CD4-positive, CD25-positive, alpha-beta regulatory T cell (primary cell): ENCODE data around the gene SMG1. TPM values are rescaled to one million over a fixed set of nuclear protein-coding genes. Genes with fewer than 3 reads are reported as not detected.

ENCODE experiments used
- ATAC-seq, 2 donors: fragments of 150-1000 bp; cut with Tn5 transposase; one replicate each; pipeline ENCODE4 v1.10.0; 2021; ENCODE audit warnings: low read depth in 2 of 2, moderate number of reproducible peaks in 2 of 2, moderate library complexity in 1 of 2
- DNase-seq, 3 donors: peaks; one replicate each; pipeline versions ENCODE4 v3.0.0 to v3.0.0-alpha.2; 2012 to 2022; ENCODE audit warnings: mixed read lengths in 1 of 3
- H3K27ac ChIP-seq: one replicate; pipeline ENCODE4 v1.7.0; 2013; ENCODE audit warnings: mild to moderate bottlenecking, low read length; ENCODE audit not compliant: insufficient read depth, poor library complexity, severe bottlenecking
- H3K27me3 ChIP-seq: one replicate; pipeline ENCODE4 v1.7.0; 2013; ENCODE audit warnings: low read length; ENCODE audit not compliant: control insufficient read depth, insufficient read depth
- H3K36me3 ChIP-seq: one replicate; pipeline ENCODE4 v1.7.0; 2013; ENCODE audit warnings: mild to moderate bottlenecking, low read length, moderate library complexity; ENCODE audit not compliant: control insufficient read depth, insufficient read depth
- H3K4me1 ChIP-seq: 2 replicates; pipeline ENCODE4 v1.7.0; 2013; ENCODE audit warnings: mild to moderate bottlenecking, low read length; ENCODE audit not compliant: insufficient read depth, control insufficient read depth, poor library complexity, severe bottlenecking
- H3K4me3 ChIP-seq: one replicate; pipeline ENCODE4 v1.7.0; 2013; ENCODE audit warnings: low read depth, mild to moderate bottlenecking, low read length, moderate library complexity
- H3K9me3 ChIP-seq, 2 experiments: 1 replicate in 1 of 2; 2 replicates in 1 of 2; pipeline ENCODE4 v1.7.0; 2013; ENCODE audit warnings: low read length in 2 of 2, mild to moderate bottlenecking in 1 of 2, moderate library complexity in 1 of 2; ENCODE audit not compliant: control insufficient read depth in 2 of 2
- H3K27ac Mint-ChIP-seq, 3 donors: one replicate each; pipeline ENCODE4 v1.8.0; 2020 to 2022; ENCODE audit warnings: mild to moderate bottlenecking in 3 of 3, mixed read lengths in 3 of 3, moderate library complexity in 2 of 3
- H3K27me3 Mint-ChIP-seq: one replicate; pipeline ENCODE4 v1.8.0; 2022; ENCODE audit warnings: mild to moderate bottlenecking, mixed read lengths
- H3K36me3 Mint-ChIP-seq: one replicate; pipeline ENCODE4 v1.8.0; 2020; ENCODE audit warnings: mixed read lengths
- H3K4me1 Mint-ChIP-seq, 4 donors: one replicate each; pipeline ENCODE4 v1.8.0; 2020 to 2022; ENCODE audit warnings: mixed read lengths in 4 of 4, mild to moderate bottlenecking in 1 of 4
- H3K4me3 Mint-ChIP-seq, 4 donors: one replicate each; pipeline ENCODE4 v1.8.0; 2020 to 2022; ENCODE audit warnings: mild to moderate bottlenecking in 4 of 4, mixed read lengths in 4 of 4, moderate library complexity in 3 of 4
- H3K9me3 Mint-ChIP-seq, 7 donors: one replicate each; pipeline ENCODE4 v1.8.0; 2020 to 2022; ENCODE audit warnings: mixed read lengths in 7 of 7, mild to moderate bottlenecking in 3 of 7, moderate library complexity in 2 of 7
- polyA plus RNA-seq, 4 donors: library from polyadenylated mRNA; unstranded; fragments of 300-500 nt; fragmentation: Illumina TruSeq; gene quantifications; one replicate each; pipeline ENCODE4 v1.2.3, GENCODE V29; 2021
- total RNA-seq: library from RNA; stranded (reverse); gene quantifications from one replicate; pipeline ENCODE4 v1.2.3, GENCODE V29; 2022

Gene SMG1
- total and polyA plus RNA-seq, 5 donors from 2014 or later, result 9.2 to 200 (median 11.8) TPM

DNA sequence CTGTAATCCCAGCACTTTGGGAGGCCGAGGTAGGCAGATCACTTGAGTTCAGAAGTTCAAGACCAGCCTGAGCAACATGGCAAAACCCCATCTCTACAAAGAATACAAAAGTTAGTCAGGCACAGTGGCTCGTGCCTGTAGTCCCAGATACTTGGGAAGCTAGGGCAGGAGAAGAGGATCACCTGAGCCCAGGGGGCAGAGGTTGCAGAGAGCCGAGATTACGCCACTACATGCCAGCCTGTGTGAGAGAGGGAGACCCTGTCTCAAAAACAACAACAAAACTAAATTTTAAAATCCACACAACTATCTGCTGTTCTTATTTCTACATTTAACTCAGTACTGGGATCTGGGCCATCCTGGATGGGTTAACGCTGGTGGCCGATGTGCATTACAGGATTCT, 83.6 kb downstream of the SMG1 start:
- peaks cover 64% of the 10 kb centered on the region for H3K36me3 Mint-ChIP-seq
- Histone ChIP-seq H3K9me3 (no peaks in the 10 kb centered on the region), H3K4me3 (no peak overlapping the region), H3K36me3 (peaks cover 92% of the 10 kb centered on the region), H3K27me3 (no peaks in the 10 kb centered on the region), H3K27ac (no peak overlapping the region), H3K4me1 (no peaks in the 10 kb centered on the region)
- H3K9me3 Mint-ChIP-seq, result no peaks in the 10 kb centered on the region
- ATAC-seq, result no peak
- peaks cover 2 to 8% (median 4%) of the 10 kb centered on the region in 4 donors for H3K4me1 Mint-ChIP-seq
- no peak for DNase-seq
- H3K27ac Mint-ChIP-seq, result peak overlapping the region in 1 of 3 donors; percentile 52
- no peak overlapping the region for H3K4me3 Mint-ChIP-seq
- no peaks in the 10 kb centered on the region for H3K27me3 Mint-ChIP-seq

GRCh38 chr16:18841833-18842525, 84.2 kb downstream of the SMG1 start:
- peaks cover 65% of the 10 kb centered on the region for H3K36me3 Mint-ChIP-seq
- Histone ChIP-seq H3K27me3 (no peaks in the 10 kb centered on the region), H3K9me3 (no peaks in the 10 kb centered on the region), H3K27ac (no peak overlapping the region), H3K4me3 (no peak overlapping the region), H3K4me1 (no peaks in the 10 kb centered on the region), H3K36me3 (peaks cover 92% of the 10 kb centered on the region)
- DNase-seq (no peak), ATAC-seq (no peak)
- no peak overlapping the region for H3K4me3 Mint-ChIP-seq
- H3K4me1 Mint-ChIP-seq, result peaks cover 2 to 8% (median 3%) of the 10 kb centered on the region in 4 donors
- peak overlapping the region in 1 of 3 donors; percentile 52 for H3K27ac Mint-ChIP-seq
- no peaks in the 10 kb centered on the region for H3K9me3 Mint-ChIP-seq
- no peaks in the 10 kb centered on the region for H3K27me3 Mint-ChIP-seq

- ATAC-seq (no peak), DNase-seq (no peak)
- H3K27ac Mint-ChIP-seq, result peak overlapping the region; percentile 13 to 41 (median 26)
- peaks cover 0 to 8% (median 3%) of the 10 kb centered on the region in 4 donors for H3K4me1 Mint-ChIP-seq
- H3K4me3 ChIP-seq, result no peak overlapping the region
- no peaks in the 10 kb centered on the region for H3K27me3 Mint-ChIP-seq
- H3K9me3 Mint-ChIP-seq, result no peaks in the 10 kb centered on the region
- H3K27ac ChIP-seq, result no peak overlapping the region
- H3K27me3 ChIP-seq, result no peaks in the 10 kb centered on the region
- H3K4me1 ChIP-seq, result no peaks in the 10 kb centered on the region
- no peaks in the 10 kb centered on the region for H3K9me3 ChIP-seq
- peaks cover 92% of the 10 kb centered on the region for H3K36me3 ChIP-seq
- no peak overlapping the region for H3K4me3 Mint-ChIP-seq
- H3K36me3 Mint-ChIP-seq, result peaks cover 65% of the 10 kb centered on the region
These were observed 86.7 kb downstream of the SMG1 start for GRCh38 chr16:18839555-18839954.

GRCh38 chr16:18836702-18837101, 89.5 kb downstream of the SMG1 start:
- H3K4me1 ChIP-seq, result no peaks in the 10 kb centered on the region
- H3K4me3 ChIP-seq, result no peak overlapping the region
- no peak overlapping the region for H3K27ac ChIP-seq
- Mint-ChIP-seq H3K9me3 (no peaks in the 10 kb centered on the region), H3K36me3 (peaks cover 63% of the 10 kb centered on the region), H3K4me1 (peaks cover 0 to 3% (median 2%) of the 10 kb centered on the region in 4 donors), H3K27ac (peak overlapping the region in 1 of 3 donors; percentile 47), H3K27me3 (no peaks in the 10 kb centered on the region), H3K4me3 (no peak overlapping the region)
- ATAC-seq (no peak), DNase-seq (no peak)
- H3K36me3 ChIP-seq, result peaks cover 98% of the 10 kb centered on the region
- H3K27me3 ChIP-seq, result no peaks in the 10 kb centered on the region
- no peaks in the 10 kb centered on the region for H3K9me3 ChIP-seq

DNA sequence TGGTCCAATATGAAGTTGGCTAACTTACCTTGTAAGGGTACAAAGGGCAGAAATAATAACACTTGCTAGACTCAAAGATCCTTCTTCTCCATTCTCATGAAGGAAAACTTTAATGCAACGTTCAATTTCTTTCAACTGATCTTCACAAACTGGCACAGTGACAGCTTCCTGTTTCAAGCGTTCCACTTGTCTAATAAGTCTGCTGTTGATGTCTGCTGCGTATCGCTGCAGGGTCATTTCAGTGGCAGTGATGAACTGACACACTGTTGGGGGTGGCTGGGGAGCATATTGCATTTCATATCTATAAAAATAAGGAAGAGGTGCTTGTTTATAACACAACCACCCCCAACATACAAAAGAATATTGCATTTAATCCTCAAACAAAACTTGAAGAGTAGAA, 91.3 kb downstream of the SMG1 start:
- Mint-ChIP-seq H3K27ac (peak overlapping the region in 1 of 3 donors; percentile 44), H3K27me3 (no peaks in the 10 kb centered on the region), H3K4me3 (no peak overlapping the region), H3K36me3 (peaks cover 54% of the 10 kb centered on the region), H3K9me3 (no peaks in the 10 kb centered on the region), H3K4me1 (peaks cover 0 to 3% (median under 1%) of the 10 kb centered on the region in 4 donors)
- H3K9me3 ChIP-seq, result no peaks in the 10 kb centered on the region
- no peak overlapping the region for H3K4me3 ChIP-seq
- peaks cover 98% of the 10 kb centered on the region for H3K36me3 ChIP-seq
- no peak overlapping the region for H3K27ac ChIP-seq
- ATAC-seq (no peak), DNase-seq (no peak)
- no peaks in the 10 kb centered on the region for H3K4me1 ChIP-seq
- no peaks in the 10 kb centered on the region for H3K27me3 ChIP-seq

DNA sequence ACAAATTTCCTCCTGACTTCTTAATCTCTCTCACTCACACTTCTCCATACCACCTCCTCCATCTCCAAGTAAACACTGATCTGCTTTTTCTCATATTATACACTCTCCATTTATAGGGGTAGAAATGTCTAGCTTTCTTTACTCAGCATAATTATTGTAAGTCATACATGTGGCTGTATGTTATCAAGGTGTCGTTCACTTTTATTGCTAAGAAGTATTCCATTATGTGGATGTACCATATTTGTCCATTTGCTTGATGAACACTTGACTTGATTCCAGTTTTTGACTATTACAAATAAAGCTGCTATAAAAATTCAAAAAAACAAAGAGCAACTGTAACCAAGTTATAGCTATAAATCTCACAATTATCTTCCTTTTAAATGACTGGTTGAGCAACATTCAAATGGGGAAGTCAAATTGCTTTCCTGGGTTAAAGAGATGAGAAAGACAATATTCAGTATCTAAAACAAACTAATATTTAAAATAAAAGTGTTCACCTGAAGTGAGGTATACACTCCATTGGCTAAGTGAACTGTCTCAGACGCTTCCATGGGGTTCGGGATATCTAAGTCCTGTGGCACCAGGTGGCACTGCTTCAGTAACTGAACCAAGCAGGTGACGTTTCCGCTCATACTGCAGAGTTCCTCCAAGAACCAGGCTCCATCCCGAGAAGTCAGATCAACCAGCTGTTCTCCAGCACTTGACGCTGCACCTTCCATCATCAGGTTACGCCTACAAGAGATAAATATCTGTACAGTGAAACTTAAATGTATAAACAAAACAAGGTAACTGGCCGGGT, 92.3 kb downstream of the SMG1 start:
- H3K27me3 Mint-ChIP-seq, result no peaks in the 10 kb centered on the region
- Histone ChIP-seq H3K27me3 (no peaks in the 10 kb centered on the region), H3K36me3 (peaks cover 98% of the 10 kb centered on the region), H3K4me1 (no peaks in the 10 kb centered on the region), H3K4me3 (no peak overlapping the region), H3K27ac (no peak overlapping the region), H3K9me3 (no peaks in the 10 kb centered on the region)
- H3K4me3 Mint-ChIP-seq, result no peak overlapping the region
- peaks cover 54% of the 10 kb centered on the region for H3K36me3 Mint-ChIP-seq
- no peaks in the 10 kb centered on the region for H3K9me3 Mint-ChIP-seq
- DNase-seq, result no peak
- peaks cover 0 to 3% (median under 1%) of the 10 kb centered on the region in 4 donors for H3K4me1 Mint-ChIP-seq
- no peak for ATAC-seq
- peak overlapping the region in 2 of 3 donors; percentile 32 to 44 for H3K27ac Mint-ChIP-seq

DNA sequence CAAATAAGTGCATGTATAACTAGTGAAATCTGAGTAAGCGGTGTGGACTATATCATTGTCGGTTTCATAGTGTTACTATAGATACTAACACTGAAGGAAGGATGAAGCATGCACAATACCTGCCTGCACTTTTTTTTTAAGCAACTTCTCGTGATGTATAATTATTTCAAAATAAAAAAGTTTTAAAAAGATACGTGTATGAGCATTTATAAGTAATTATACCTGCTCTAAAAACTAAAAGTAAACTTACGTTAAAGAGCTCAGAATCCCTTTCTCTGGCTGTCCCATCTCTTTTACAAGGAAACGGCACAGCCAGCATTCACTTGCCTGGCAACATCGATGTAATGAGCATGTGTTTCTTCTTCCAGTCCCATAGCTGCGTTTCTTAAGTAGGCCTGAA, 93.6 kb downstream of the SMG1 start:
- no peak overlapping the region for H3K4me3 Mint-ChIP-seq
- no peaks in the 10 kb centered on the region for H3K9me3 Mint-ChIP-seq
- H3K9me3 ChIP-seq, result no peaks in the 10 kb centered on the region
- no peak overlapping the region for H3K27ac Mint-ChIP-seq
- no peaks in the 10 kb centered on the region for H3K27me3 ChIP-seq
- no peak overlapping the region for H3K27ac ChIP-seq
- H3K27me3 Mint-ChIP-seq, result no peaks in the 10 kb centered on the region
- peaks cover 96% of the 10 kb centered on the region for H3K36me3 ChIP-seq
- no peaks in the 10 kb centered on the region for H3K4me1 ChIP-seq
- DNase-seq, result no peak
- ATAC-seq, result no peak
- H3K4me3 ChIP-seq, result no peak overlapping the region
- peaks cover 0 to 2% (median 0%) of the 10 kb centered on the region in 4 donors for H3K4me1 Mint-ChIP-seq
- H3K36me3 Mint-ChIP-seq, result peaks cover 53% of the 10 kb centered on the region
